ENCODE measurements around the gene LGALS4. TPM values are rescaled to one million over a fixed set of nuclear protein-coding genes. Genes with fewer than 3 reads are reported as not detected.
"Not testable (repeated sequence)": the region's sequence is repeated elsewhere in the genome, so short reads cannot be mapped to it uniquely, and the experiment has no call there.

The LGALS4 gene
- polyA plus RNA-seq, 1 of the 3 experiments (the other 2 are of a cell fraction) = 0.21 TPM

DNA sequence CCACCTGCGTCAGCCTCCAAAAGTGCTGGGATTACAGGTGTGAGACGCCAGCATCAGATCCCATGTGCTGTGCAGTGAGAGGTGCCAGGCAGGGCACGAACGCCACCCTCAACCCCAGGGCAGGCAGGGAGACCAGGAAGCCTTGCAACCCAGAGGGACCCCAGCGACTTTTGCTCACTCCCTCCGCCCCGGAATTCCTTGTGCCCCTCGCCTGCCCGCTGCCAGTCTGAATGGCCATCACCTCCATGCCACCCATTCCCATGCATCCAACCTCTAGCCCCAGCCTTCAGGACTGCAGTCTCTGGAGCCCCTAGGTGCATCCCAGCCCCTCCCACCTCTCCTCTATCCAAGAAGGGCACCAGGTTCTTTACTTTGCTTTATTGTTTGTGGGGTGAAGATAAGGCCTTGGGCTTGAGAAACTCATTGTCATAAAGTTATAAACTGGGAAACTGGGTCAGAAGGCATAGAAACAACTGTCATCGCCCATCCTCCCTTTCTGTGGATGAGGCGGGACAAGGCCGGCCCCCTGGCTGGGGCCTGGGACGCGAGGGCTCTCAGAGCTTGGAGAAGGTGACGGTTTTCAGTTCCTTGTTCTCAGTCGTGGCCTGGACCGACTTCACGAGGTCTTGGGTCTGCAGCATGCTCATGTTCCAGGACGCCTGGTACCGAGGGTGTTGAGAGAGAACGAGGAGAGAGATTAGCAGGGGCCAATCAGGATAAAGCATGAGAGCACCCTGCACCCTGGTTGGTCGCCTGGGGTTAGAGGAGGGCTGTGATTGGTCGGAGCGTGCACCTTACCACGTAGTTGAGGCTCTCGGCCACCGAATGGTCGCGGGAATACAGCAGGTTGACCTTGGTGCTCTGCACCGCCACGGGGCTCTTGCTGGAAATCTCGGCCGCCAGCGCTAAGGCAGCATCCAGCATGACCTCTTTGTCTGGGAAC is 2.6 kb upstream of the LGALS4 start (continued):
- TF ChIP-seq EZH2phosphoT487 (IDR thresholded peaks at IDR 0.05; ENCODE audit: borderline replicate concordance, low read depth) (no peak), CTCF (IDR thresholded peaks at IDR 0.05) (no peak), FOXJ3 (CRISPR knock-in tag; IDR thresholded peaks at IDR 0.05) (no peak), GATA2 (CRISPR knock-in tag; IDR thresholded peaks at IDR 0.05) (no peak), FOSL2 (IDR thresholded peaks at IDR 0.05; ENCODE audit: borderline replicate concordance, low read depth) (no peak), USF1 (IDR thresholded peaks at IDR 0.05; ENCODE audit: borderline replicate concordance, low read depth) (no peak)
- TF ChIP-seq, protein P1, sequence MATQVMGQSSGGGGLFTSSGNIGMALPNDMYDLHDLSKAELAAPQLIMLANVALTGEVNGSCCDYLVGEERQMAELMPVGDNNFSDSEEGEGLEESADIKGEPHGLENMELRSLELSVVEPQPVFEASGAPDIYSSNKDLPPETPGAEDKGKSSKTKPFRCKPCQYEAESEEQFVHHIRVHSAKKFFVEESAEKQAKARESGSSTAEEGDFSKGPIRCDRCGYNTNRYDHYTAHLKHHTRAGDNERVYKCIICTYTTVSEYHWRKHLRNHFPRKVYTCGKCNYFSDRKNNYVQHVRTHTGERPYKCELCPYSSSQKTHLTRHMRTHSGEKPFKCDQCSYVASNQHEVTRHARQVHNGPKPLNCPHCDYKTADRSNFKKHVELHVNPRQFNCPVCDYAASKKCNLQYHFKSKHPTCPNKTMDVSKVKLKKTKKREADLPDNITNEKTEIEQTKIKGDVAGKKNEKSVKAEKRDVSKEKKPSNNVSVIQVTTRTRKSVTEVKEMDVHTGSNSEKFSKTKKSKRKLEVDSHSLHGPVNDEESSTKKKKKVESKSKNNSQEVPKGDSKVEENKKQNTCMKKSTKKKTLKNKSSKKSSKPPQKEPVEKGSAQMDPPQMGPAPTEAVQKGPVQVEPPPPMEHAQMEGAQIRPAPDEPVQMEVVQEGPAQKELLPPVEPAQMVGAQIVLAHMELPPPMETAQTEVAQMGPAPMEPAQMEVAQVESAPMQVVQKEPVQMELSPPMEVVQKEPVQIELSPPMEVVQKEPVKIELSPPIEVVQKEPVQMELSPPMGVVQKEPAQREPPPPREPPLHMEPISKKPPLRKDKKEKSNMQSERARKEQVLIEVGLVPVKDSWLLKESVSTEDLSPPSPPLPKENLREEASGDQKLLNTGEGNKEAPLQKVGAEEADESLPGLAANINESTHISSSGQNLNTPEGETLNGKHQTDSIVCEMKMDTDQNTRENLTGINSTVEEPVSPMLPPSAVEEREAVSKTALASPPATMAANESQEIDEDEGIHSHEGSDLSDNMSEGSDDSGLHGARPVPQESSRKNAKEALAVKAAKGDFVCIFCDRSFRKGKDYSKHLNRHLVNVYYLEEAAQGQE (IDR thresholded peaks at IDR 0.05; ENCODE audit: low read depth, low read length) = no peak

DNA sequence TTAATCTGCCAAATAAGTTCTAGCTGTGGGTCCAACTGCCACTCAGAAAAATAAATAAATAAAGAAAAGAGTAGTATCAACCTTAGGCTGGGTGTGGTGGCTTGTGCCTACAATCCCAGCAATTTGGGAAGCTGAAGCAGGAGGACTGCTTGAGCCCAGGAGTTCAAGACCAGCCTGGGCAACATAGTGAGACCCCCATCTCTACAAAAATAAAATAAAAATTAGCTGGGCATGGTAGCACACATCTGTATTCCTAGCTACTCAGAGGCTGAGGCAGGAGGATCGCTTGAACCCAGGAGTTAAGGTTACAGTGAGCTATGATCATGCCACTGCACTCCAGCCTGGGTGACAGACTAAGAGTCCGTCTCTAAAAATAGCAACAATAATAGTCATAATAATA is 1.2 kb upstream of the LGALS4 start:
- H3K27me3 ChIP-seq (ENCODE audit: insufficient read depth); H3F3A ChIP-seq (replicated peaks; ENCODE audit: insufficient read depth); H3K79me2 ChIP-seq (ENCODE audit: insufficient read depth); H3K9me3 ChIP-seq; CTCF ChIA-PET; H3K9me2 ChIP-seq; H3K27ac ChIP-seq (ENCODE audit: low read depth in 2 of 2, low read length in 1 of 2); H3K4me1 ChIP-seq (ENCODE audit: control insufficient read depth in 1 of 2, insufficient read depth in 2 of 2, low read depth in 1 of 2, low read length in 1 of 2); H2AFZ ChIP-seq (ENCODE audit: low read depth); H3K4me2 ChIP-seq; H3K9ac ChIP-seq; H4K20me1 ChIP-seq (ENCODE audit: insufficient read depth); DNase-seq; H3K4me3 ChIP-seq (ENCODE audit: low read depth in 2 of 2, low read length in 1 of 2); POLR2A ChIA-PET: not testable (repeated sequence)
- 94% methylated on average over 2 of the region's 2 CpGs for WGBS (ENCODE audit: low lambda C conversion rate)
- peaks cover 0 to 10% of the 10 kb centered on the region in 2 experiments for H3K36me3 ChIP-seq (replicated peaks in 1 of 2; ENCODE audit: control insufficient read depth in 1 of 2, insufficient read depth in 2 of 2, low read length in 1 of 2)
